Astrocyte of the spinal cord (primary cell): ENCODE measurements around the gene BRIX1.

Source experiments
- DNase-seq: peaks from one replicate; pipeline ENCODE4 v3.0.0; 2011; ENCODE audit warnings: low read depth, low spot score
- H3K4me3 ChIP-seq: 2 replicates; pipeline ENCODE4 v1.5.1; 2011; ENCODE audit warnings: low read depth, mild to moderate bottlenecking, low read length, moderate library complexity
- in situ Hi-C: cut with HindIII; loops from 2 replicates; pipeline ENCODE4 v1.10.0; 2017; ENCODE audit warnings: low sequenced_read_pairs
- TF ChIP-seq, protein P1 (sequence below): IDR thresholded peaks from 2 replicates; pipeline ENCODE4 v1.5.1; 2012; ENCODE audit warnings: low read depth, mild to moderate bottlenecking, low read length, inconsistent platforms

BRIX1 gene, protein sequence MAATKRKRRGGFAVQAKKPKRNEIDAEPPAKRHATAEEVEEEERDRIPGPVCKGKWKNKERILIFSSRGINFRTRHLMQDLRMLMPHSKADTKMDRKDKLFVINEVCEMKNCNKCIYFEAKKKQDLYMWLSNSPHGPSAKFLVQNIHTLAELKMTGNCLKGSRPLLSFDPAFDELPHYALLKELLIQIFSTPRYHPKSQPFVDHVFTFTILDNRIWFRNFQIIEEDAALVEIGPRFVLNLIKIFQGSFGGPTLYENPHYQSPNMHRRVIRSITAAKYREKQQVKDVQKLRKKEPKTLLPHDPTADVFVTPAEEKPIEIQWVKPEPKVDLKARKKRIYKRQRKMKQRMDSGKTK

DNA sequence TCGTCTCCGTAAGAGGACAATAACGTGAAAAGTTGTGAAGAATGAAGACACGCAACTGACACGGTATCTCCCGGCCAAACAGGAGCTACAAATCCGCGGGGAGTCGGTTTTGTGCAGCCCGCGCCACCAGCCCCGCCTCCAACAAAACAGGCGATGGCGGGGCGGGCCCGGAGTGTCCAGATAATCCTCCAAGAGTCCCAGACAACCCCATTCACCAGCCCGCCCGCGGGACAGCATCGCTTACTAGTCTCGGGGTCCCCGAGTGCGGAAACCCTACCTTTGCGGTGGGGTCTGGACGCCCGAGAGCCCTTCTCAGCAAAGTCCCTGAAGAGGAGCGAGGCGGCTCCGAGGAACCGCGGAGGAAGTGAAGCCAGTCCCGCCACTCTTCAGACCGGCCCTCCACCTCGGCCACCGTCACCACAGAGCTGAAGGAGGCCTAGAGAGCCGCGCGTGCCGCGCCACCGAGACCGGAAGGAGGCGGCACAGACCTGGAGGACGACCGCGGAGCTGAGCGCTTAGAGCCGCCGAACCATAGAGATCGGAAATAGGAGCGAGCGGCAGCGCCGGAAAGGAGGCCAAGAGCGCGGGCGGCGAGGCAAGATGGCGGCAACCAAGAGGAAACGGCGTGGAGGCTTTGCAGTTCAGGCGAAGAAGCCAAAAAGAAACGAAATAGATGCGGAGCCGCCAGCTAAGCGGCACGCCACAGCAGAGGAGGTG, at the start of gene BRIX1, which contains the start of gene RAD1:
Gene BRIX1 (plus strand): TSS at position 573 of the 717 bp plus-strand sequence. CDS start 28 bp downstream, at position 601.
Gene RAD1 (minus strand): TSS at position 366 of the 717 bp plus-strand sequence. CDS start 612 bp downstream, outside the sequence.
- H3K4me3 ChIP-seq = peak within 1 kb of the TSS; percentile 97
- in situ Hi-C loops = no loop called here
- peak; percentile 98 for DNase-seq
- TF ChIP-seq, protein P1, sequence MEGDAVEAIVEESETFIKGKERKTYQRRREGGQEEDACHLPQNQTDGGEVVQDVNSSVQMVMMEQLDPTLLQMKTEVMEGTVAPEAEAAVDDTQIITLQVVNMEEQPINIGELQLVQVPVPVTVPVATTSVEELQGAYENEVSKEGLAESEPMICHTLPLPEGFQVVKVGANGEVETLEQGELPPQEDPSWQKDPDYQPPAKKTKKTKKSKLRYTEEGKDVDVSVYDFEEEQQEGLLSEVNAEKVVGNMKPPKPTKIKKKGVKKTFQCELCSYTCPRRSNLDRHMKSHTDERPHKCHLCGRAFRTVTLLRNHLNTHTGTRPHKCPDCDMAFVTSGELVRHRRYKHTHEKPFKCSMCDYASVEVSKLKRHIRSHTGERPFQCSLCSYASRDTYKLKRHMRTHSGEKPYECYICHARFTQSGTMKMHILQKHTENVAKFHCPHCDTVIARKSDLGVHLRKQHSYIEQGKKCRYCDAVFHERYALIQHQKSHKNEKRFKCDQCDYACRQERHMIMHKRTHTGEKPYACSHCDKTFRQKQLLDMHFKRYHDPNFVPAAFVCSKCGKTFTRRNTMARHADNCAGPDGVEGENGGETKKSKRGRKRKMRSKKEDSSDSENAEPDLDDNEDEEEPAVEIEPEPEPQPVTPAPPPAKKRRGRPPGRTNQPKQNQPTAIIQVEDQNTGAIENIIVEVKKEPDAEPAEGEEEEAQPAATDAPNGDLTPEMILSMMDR = no peak

DNA sequence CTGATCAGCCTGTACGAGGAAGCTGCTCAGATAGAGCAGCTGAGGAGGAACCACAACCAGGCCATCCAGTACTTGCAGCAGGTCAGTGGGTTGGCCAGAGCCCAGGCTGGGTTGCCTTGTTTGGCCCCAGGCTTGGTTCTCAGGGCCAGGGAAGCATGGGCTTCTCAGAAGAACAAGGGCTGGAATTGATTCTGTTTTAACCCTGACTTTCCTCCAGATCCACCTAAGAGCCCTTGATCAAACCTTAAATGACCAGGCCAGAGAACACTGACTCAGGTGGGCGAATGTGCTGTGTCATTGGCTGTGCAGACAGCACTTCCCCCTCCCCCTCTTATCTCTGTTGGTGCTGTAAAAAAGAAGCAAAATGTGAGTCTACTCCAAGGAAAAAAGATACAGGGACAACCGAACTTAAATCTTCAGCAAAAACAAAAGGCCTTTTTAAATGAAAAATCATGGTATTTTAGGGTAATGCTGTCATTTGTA, 48.5 kb upstream of the BRIX1 start:
- DNase-seq = no peak
- in situ Hi-C loops = no loop called here
- no peak overlapping the region for H3K4me3 ChIP-seq
- TF ChIP-seq, protein P1 = no peak

- in situ Hi-C loops = no loop called here
- TF ChIP-seq, protein P1 = no peak
- H3K4me3 ChIP-seq = no peak overlapping the region
- no peak for DNase-seq
Observed at GRCh38 chr5:34867660-34868059, 47.9 kb upstream of the BRIX1 start.

DNA sequence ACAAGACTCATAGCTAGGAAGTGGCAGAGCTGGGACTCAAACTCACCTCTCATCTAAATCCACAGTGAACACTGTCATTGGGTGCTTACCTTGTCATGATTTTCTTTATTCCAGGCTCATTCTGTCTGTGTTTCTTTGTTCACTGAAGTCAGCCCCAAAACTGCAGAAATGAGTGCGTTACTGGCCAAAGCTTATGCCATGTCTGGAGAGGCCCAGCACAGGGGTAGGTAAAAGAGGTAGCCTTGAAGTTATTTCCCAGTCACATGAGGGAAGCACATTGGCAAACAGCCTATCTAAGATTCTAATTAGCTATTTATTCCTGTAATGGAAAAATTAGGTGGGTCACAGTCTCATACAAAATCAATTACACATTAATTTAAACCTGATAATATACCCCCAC, 46.7 kb upstream of the BRIX1 start:
- in situ Hi-C loops = no loop called here
- TF ChIP-seq, protein P1 = no peak
- no peak overlapping the region for H3K4me3 ChIP-seq
- no peak for DNase-seq

- H3K4me3 ChIP-seq = no peak overlapping the region
- TF ChIP-seq, protein P1 = no peak
- in situ Hi-C loops = no loop called here
- no peak for DNase-seq
Observed at GRCh38 chr5:34869256-34869655, 46.3 kb upstream of the BRIX1 start.

GRCh38 chr5:34870382-34870781, 45.1 kb upstream of the BRIX1 start:
- TF ChIP-seq, protein P1 = no peak
- in situ Hi-C loops = no loop called here
- no peak for DNase-seq
- H3K4me3 ChIP-seq = no peak overlapping the region
